ENCODE data around the gene PDE2A. TPM values are rescaled to one million over a fixed set of nuclear protein-coding genes. Genes with fewer than 3 reads are reported as not detected.

Gene PDE2A
- total and polyA plus RNA-seq, 2 donors (not counting 3 experiments of a cell fraction or from before 2014, with no cell fraction given) = 14.8 to 16.8 TPM

- Histone ChIP-seq H3K4me2 (ENCODE audit: insufficient read depth, low read length) (no peak overlapping the region), H3K9me1 (replicated peaks; ENCODE audit: control insufficient read depth, extremely low read depth, insufficient read depth, low read length) (no peaks in the 10 kb centered on the region), H3K4me1 (ENCODE audit: control insufficient read depth, extremely low read depth, insufficient read depth, low read length) (peaks cover 48% of the 10 kb centered on the region), H3K79me2 (ENCODE audit: control insufficient read depth, insufficient read depth, low read length) (no peaks in the 10 kb centered on the region), H3K9me3 (replicated peaks; ENCODE audit: control insufficient read depth, insufficient read depth, low read length) (no peaks in the 10 kb centered on the region), H4K20me1 (replicated peaks; ENCODE audit: control insufficient read depth, extremely low read depth, insufficient read depth, low read length) (no peaks in the 10 kb centered on the region), H3K27ac (ENCODE audit: insufficient read depth, low read depth, low read length) (no peak overlapping the region), H3K36me3 (ENCODE audit: control insufficient read depth in 2 of 2, extremely low read depth in 1 of 2, insufficient read depth in 2 of 2, low read length in 2 of 2) (no peaks in the 10 kb centered on the region), H3K9ac (replicated peaks; ENCODE audit: extremely low read depth, insufficient read depth, low read length) (no peak overlapping the region), H2AFZ (ENCODE audit: low read depth, low read length) (no peak overlapping the region), H3K4me3 (replicated peaks in 1 of 3; ENCODE audit: insufficient read depth in 1 of 3, low read depth in 1 of 3, low read length in 3 of 3) (no peak overlapping the region), H3K27me3 (ENCODE audit: control insufficient read depth in 2 of 2, insufficient read depth in 2 of 2, low read length in 2 of 2) (no peaks in the 10 kb centered on the region)
- DNase-seq (ENCODE audit: low read depth, low spot score) = no peak
- CTCF ChIA-PET = interaction anchor here (1.2 to 3.5 kb wide), 2 partner anchors 35 to 50 kb away, joined by 3 to 18 read pairs; no protein-coding TSS in a partner anchor
- dilution Hi-C loops (cut with MboI; ENCODE audit: extremely low pct_ligation_motif_present, low sequenced_read_pairs) (no loop called here), intact Hi-C loops (cut with micrococcal nuclease) (loop anchor here (1.0 kb wide), 1 partner anchor 9 kb away; no protein-coding TSS in a partner anchor)
- no TSS peak for BruUV-seq (replicated peaks)
- POLR2A ChIA-PET = no interaction called here
- FAIRE-seq = no peak
- TF ChIP-seq JUN (IDR thresholded peaks at IDR 0.05; ENCODE audit: borderline replicate concordance, insufficient read depth, insufficient read length, low read depth) = no peak
- TF ChIP-seq CTCF (IDR thresholded peaks at IDR 0.05; ENCODE audit: extremely low read depth in 1 of 2, insufficient read depth in 1 of 2, low read depth in 1 of 2, low read length in 2 of 2) = no peak
- no peak for TF ChIP-seq POLR2AphosphoS5 (IDR thresholded peaks at IDR 0.05; ENCODE audit: insufficient read depth, low read depth, low read length)
- TF ChIP-seq POLR2A (IDR thresholded peaks at IDR 0.05; ENCODE audit: low read depth, low read length) = no peak
- no peak for TF ChIP-seq FOS (IDR thresholded peaks at IDR 0.05; ENCODE audit: borderline replicate concordance, insufficient read depth, low read length)
- no peak for TF ChIP-seq MYC (IDR thresholded peaks at IDR 0.05; ENCODE audit: low read depth, low read length)
These were observed 40.2 kb downstream of the PDE2A start for GRCh38 chr11:72634016-72634415.

GRCh38 chr11:72633068-72633467 lies 41.2 kb downstream of the PDE2A start:
- intact Hi-C loops (cut with micrococcal nuclease) (no loop called here), dilution Hi-C loops (cut with MboI; ENCODE audit: extremely low pct_ligation_motif_present, low sequenced_read_pairs) (no loop called here)
- peak overlapping the region; percentile 83 for H3K27ac ChIP-seq (ENCODE audit: insufficient read depth, low read depth, low read length)
- CTCF ChIA-PET = interaction anchor here (0.9 to 3.5 kb wide), 5 partner anchors 9 to 51 kb away, joined by 3 to 18 read pairs (median 3); no protein-coding TSS in a partner anchor
- DNase-seq (ENCODE audit: low read depth, low spot score) = no peak
- no peak overlapping the region for H3K4me3 ChIP-seq (replicated peaks in 1 of 3; ENCODE audit: insufficient read depth in 1 of 3, low read depth in 1 of 3, low read length in 3 of 3)
- no peaks in the 10 kb centered on the region for H3K79me2 ChIP-seq (ENCODE audit: control insufficient read depth, insufficient read depth, low read length)
- H3K27me3 ChIP-seq (ENCODE audit: control insufficient read depth in 2 of 2, insufficient read depth in 2 of 2, low read length in 2 of 2) = no peaks in the 10 kb centered on the region
- TF ChIP-seq MYC (IDR thresholded peaks at IDR 0.05; ENCODE audit: low read depth, low read length) (no peak), JUN (IDR thresholded peaks at IDR 0.05; ENCODE audit: borderline replicate concordance, insufficient read depth, insufficient read length, low read depth) (no peak), POLR2A (IDR thresholded peaks at IDR 0.05; ENCODE audit: low read depth, low read length) (no peak), GATA2 (IDR thresholded peaks at IDR 0.05; ENCODE audit: insufficient read depth, insufficient read length, low read depth, low read length) (no peak), MAX (IDR thresholded peaks at IDR 0.05; ENCODE audit: insufficient read depth, insufficient read length) (no peak), POLR2AphosphoS5 (IDR thresholded peaks at IDR 0.05; ENCODE audit: insufficient read depth, low read depth, low read length) (no peak), CTCF (IDR thresholded peaks at IDR 0.05; ENCODE audit: extremely low read depth in 1 of 2, insufficient read depth in 1 of 2, low read depth in 1 of 2, low read length in 2 of 2) (no peak), FOS (IDR thresholded peaks at IDR 0.05; ENCODE audit: borderline replicate concordance, insufficient read depth, low read length) (no peak), EZH2 (IDR thresholded peaks at IDR 0.05; ENCODE audit: borderline replicate concordance, low read depth, low read length, severe bottlenecking) (no peak)
- peak overlapping the region; percentile 32 for H3K9ac ChIP-seq (replicated peaks; ENCODE audit: extremely low read depth, insufficient read depth, low read length)
- H2AFZ ChIP-seq (ENCODE audit: low read depth, low read length) = no peak overlapping the region
- no TSS peak for BruUV-seq (replicated peaks)
- no peaks in the 10 kb centered on the region for H3K9me1 ChIP-seq (replicated peaks; ENCODE audit: control insufficient read depth, extremely low read depth, insufficient read depth, low read length)
- no peaks in the 10 kb centered on the region for H3K9me3 ChIP-seq (replicated peaks; ENCODE audit: control insufficient read depth, insufficient read depth, low read length)
- H3K4me1 ChIP-seq (ENCODE audit: control insufficient read depth, extremely low read depth, insufficient read depth, low read length) = peaks cover 48% of the 10 kb centered on the region
- no peaks in the 10 kb centered on the region for H3K36me3 ChIP-seq (ENCODE audit: control insufficient read depth in 2 of 2, extremely low read depth in 1 of 2, insufficient read depth in 2 of 2, low read length in 2 of 2)
- no peaks in the 10 kb centered on the region for H4K20me1 ChIP-seq (replicated peaks; ENCODE audit: control insufficient read depth, extremely low read depth, insufficient read depth, low read length)
- peak overlapping the region; percentile 13 for H3K4me2 ChIP-seq (ENCODE audit: insufficient read depth, low read length)
- POLR2A ChIA-PET = interaction anchor here (0.6 kb wide), 1 partner anchor 509 kb away, joined by 3 read pairs; no protein-coding TSS in a partner anchor
- FAIRE-seq = peak; percentile 33

All from endothelial cell of umbilical vein (primary cell).